Body of pancreas (tissue), 4 donors: Measurements from ENCODE around the gene ACTR1B. TPM values are rescaled to one million over a fixed set of nuclear protein-coding genes. Genes with fewer than 3 reads are reported as not detected.

ENCODE experiments used
- ATAC-seq: fragments of 150-250 bp; one replicate; pipeline ENCODE4 v1.9.1; 2016
- DNase-seq, 4 donors: peaks; one replicate each; pipeline ENCODE4 v3.0.0-alpha.2; 2019
- H3K27ac ChIP-seq, 4 donors: fragments of 200-600 bp; sonication (generic); 1 replicate in 3 of 4; 2 replicates in 1 of 4; pipeline versions ENCODE4 v1.5.1 to v1.6.1; 2016 to 2019; ENCODE audit warnings: mild to moderate bottlenecking in 1 of 4, mixed read lengths in 1 of 4, moderate library complexity in 1 of 4
- H3K27me3 ChIP-seq, 2 donors: fragments of 200-600 bp; sonication (generic); one replicate each; pipeline ENCODE4 v1.6.0; 2016; ENCODE audit warnings: mild to moderate bottlenecking in 1 of 2
- H3K36me3 ChIP-seq, 2 donors: fragments of 200-600 bp; sonication (generic); replicated peaks in 1 of 2; 2 replicates each; pipeline ENCODE4 v1.5.1; 2016; ENCODE audit warnings: low read depth in 2 of 2; ENCODE audit not compliant: insufficient read depth in 1 of 2
- H3K4me1 ChIP-seq: fragments of 200-600 bp; sonication (generic); one replicate; pipeline ENCODE4 v1.6.0; 2016
- H3K4me3 ChIP-seq, 2 donors: fragments of 200-600 bp; sonication (generic); 1 replicate in 1 of 2; 2 replicates in 1 of 2; pipeline ENCODE4 v1.5.1; 2016 to 2019
- H3K9me3 ChIP-seq, 3 donors: fragments of 200-600 bp; sonication (generic); 1 replicate in 2 of 3; 2 replicates in 1 of 3; pipeline ENCODE4 v1.5.1; 2016
- POLR2A ChIP-seq, 3 donors: fragments of 450-650 bp; IDR thresholded peaks; one replicate each; pipeline ENCODE4 v1.6.1; 2016; ENCODE audit warnings: antibody characterized with exemption in 3 of 3, mild to moderate bottlenecking in 2 of 3
- WGBS, 2 donors: methylation state at CpG; one replicate each; pipeline ENCODE4 v1.1.5; 2017; 5-methylcytosine and 5-hydroxymethylcytosine counted together
- intact Hi-C: fragments of 100-400 bp; cut with DNase I; formaldehyde crosslinking; loops from one replicate; pipeline ENCODE4 v1.15.1; 2023
- total RNA-seq, 2 donors: library from RNA; depleted of rRNA; stranded (reverse); fragments of >200 nt; gene quantifications; one replicate each; pipeline ENCODE4 v1.1.0, GENCODE V29; 2016
- TF ChIP-seq, protein P1 (sequence below), 7 experiments: fragments of 450-650 bp in 4 of 7; fragments of 200-600 bp in 3 of 7; sonication (generic) in 3 of 7; IDR thresholded peaks; one replicate each; pipeline ENCODE4 v1.5.1; 2016 to 2019; ENCODE audit warnings: antibody characterized with exemption in 7 of 7

The ACTR1B gene
- total RNA-seq, 2 donors from 2014 or later = 57.6 to 74.2 TPM

DNA sequence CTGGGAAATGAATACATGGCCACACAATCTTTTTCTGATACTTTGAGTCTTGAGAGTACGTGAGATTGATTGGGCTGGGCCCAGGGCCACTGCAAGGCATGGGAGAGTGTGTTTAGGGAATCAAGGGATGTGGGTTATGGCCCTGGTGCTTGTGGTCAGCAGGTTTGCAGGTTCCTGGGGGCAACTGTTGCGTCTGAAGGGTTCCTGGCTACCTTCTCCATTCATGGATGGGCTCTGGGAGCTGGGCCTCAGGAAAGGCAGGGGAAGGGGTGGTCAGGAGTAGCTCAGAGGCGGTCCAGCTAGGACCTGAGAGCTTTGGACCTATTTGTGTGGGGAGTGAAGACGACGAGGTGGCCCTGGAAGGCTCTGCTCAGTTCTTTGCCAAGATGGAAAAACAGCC is 41.1 kb upstream of the ACTR1B start:
- 86 to 91% methylated on average over 5 of the region's 5 CpGs for WGBS, 2 donors
- no peaks in the 10 kb centered on the region for H3K9me3 ChIP-seq
- H3K4me1 ChIP-seq = no peaks in the 10 kb centered on the region
- DNase-seq = no peak
- intact Hi-C loops = no loop called here
- H3K4me3 ChIP-seq = no peak overlapping the region
- H3K36me3 ChIP-seq = no peaks in the 10 kb centered on the region
- no peak for ATAC-seq
- no peaks in the 10 kb centered on the region for H3K27me3 ChIP-seq
- TF ChIP-seq, protein P1, sequence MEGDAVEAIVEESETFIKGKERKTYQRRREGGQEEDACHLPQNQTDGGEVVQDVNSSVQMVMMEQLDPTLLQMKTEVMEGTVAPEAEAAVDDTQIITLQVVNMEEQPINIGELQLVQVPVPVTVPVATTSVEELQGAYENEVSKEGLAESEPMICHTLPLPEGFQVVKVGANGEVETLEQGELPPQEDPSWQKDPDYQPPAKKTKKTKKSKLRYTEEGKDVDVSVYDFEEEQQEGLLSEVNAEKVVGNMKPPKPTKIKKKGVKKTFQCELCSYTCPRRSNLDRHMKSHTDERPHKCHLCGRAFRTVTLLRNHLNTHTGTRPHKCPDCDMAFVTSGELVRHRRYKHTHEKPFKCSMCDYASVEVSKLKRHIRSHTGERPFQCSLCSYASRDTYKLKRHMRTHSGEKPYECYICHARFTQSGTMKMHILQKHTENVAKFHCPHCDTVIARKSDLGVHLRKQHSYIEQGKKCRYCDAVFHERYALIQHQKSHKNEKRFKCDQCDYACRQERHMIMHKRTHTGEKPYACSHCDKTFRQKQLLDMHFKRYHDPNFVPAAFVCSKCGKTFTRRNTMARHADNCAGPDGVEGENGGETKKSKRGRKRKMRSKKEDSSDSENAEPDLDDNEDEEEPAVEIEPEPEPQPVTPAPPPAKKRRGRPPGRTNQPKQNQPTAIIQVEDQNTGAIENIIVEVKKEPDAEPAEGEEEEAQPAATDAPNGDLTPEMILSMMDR (IDR thresholded peaks at IDR 0.05) = no peak
- no peak for TF ChIP-seq POLR2A (IDR thresholded peaks at IDR 0.05)
- no peak overlapping the region for H3K27ac ChIP-seq

DNA sequence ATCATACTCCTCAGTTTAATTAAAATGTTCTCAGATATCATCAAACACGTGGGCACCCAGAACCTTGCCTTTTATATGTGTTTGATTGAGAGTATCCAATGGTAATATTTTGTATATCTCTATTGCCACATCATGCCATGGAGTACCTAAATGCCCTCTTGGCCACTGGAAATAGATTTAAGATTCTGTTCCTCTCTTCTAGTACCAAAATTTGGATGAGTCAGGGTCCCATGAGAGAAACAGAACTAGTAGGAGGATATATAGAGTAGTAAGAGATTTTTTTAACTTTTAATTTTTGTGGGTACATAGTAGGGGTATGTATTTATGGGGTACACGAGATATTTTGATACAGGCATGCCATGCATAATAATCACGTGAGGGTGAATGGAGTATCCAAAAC is 39.9 kb upstream of the ACTR1B start:
- Histone ChIP-seq H3K36me3 (no peaks in the 10 kb centered on the region), H3K4me1 (no peaks in the 10 kb centered on the region), H3K27ac (no peak overlapping the region), H3K27me3 (no peaks in the 10 kb centered on the region), H3K9me3 (no peaks in the 10 kb centered on the region), H3K4me3 (no peak overlapping the region)
- DNase-seq = no peak
- TF ChIP-seq, protein P1 (IDR thresholded peaks at IDR 0.05) = no peak
- TF ChIP-seq POLR2A (IDR thresholded peaks at IDR 0.05) = no peak
- ATAC-seq = no peak
- intact Hi-C loops = no loop called here
- WGBS, 2 donors = 47 to 55% methylated on average over 3 of the region's 3 CpGs

DNA sequence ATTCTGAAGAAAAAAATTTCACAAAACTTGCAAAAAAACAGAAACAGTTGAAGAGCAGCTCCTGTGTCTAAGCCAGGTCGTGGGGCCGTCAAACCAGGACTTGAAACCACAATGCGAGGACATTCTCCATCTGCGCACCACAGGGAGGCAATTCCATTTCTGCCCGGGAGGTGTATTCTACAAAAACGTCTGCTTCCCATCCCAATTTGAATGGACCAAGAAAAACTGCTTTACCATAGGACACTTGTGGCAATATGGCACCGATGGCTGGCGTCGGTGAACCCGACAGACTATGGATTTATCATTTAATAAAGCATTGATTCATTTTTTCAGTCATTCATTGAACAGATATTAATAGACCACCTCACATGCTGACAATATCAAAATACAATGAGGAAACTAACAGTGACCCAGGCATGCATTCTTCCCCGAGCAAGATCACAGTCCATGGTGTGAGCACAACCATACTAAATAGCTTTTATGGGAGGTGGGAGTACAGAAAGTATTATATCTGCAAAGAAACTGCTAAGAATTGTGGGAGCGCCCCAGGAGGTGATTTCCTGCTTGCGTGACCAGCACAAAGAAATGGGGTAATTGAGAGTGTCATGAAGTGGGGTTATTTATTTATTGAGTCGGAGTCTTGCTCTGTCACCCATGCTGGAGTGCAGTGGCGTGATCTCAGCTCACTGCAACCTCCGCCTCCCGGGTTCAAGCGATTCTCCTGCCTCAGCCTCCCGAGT is 39.1 kb upstream of the ACTR1B start:
- no peaks in the 10 kb centered on the region for H3K9me3 ChIP-seq
- no peaks in the 10 kb centered on the region for H3K4me1 ChIP-seq
- no peaks in the 10 kb centered on the region for H3K36me3 ChIP-seq
- DNase-seq (no peak), ATAC-seq (no peak)
- TF ChIP-seq, protein P1 (IDR thresholded peaks at IDR 0.05) = no peak
- no peak for TF ChIP-seq POLR2A (IDR thresholded peaks at IDR 0.05)
- no peaks in the 10 kb centered on the region for H3K27me3 ChIP-seq
- no peak overlapping the region for H3K4me3 ChIP-seq
- WGBS, 2 donors = 78 to 81% methylated on average over 18 to 19 of the region's 19 CpGs
- intact Hi-C loops = no loop called here
- no peak overlapping the region for H3K27ac ChIP-seq

DNA sequence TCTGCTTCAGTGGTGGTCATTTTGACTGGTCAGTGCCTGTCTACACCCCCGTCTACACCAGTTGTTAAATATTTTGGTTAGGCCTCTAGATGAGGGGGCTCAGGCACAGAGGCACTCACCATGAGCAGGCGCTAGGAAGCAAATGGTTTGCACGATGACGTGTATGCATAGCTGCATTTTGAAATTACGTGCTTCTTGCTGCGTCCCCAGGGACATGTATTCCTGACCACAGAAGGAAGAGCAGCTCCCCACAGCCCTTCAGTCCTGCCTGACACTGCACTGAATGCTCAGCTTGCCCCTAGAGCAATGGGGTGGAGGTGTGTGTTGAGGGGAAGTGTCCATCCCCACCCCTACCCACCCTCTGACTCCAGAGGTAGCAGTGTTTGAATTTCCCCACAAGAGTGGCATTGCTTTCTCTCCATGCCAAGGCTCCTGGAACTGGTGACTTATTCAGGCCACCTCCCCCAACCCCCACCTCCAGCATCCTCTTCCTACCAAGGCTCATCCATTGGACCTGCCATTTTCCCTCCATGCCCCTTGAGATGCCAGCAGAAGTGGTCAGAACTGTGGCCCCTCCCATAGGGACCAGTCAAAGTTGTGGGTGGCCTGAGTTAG is 38.1 kb upstream of the ACTR1B start:
- H3K9me3 ChIP-seq = no peaks in the 10 kb centered on the region
- intact Hi-C loops = no loop called here
- H3K27me3 ChIP-seq = no peaks in the 10 kb centered on the region
- no peak for DNase-seq
- no peaks in the 10 kb centered on the region for H3K36me3 ChIP-seq
- no peak for TF ChIP-seq POLR2A (IDR thresholded peaks at IDR 0.05)
- TF ChIP-seq, protein P1 (IDR thresholded peaks at IDR 0.05) = no peak
- peaks cover 3% of the 10 kb centered on the region for H3K4me1 ChIP-seq
- H3K4me3 ChIP-seq = no peak overlapping the region
- 79 to 86% methylated on average over 5 to 6 of the region's 6 CpGs for WGBS, 2 donors
- no peak overlapping the region for H3K27ac ChIP-seq
- ATAC-seq = no peak

DNA sequence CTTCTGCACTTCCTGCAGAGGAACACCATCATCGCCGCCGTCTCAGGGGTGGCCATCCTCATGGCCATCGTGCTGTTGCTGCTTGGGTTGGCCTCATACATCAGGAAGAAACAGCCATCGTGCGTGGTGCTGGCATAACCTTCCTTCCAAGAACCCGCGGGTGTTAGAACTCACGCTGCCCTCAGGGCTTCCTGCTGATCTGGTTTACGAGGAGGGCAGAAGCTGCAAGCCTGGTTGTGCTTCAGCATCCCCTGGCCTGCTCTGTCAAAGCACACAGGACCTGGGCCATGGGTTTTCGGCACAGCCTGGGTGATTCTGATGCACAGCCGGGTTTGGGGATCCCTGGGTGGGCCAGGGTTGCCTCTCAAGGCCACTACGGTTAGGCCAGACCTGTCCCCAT is 37.3 kb upstream of the ACTR1B start:
- Histone ChIP-seq H3K27me3 (no peaks in the 10 kb centered on the region), H3K36me3 (no peaks in the 10 kb centered on the region), H3K4me3 (no peak overlapping the region), H3K4me1 (peaks cover 4% of the 10 kb centered on the region), H3K9me3 (no peaks in the 10 kb centered on the region), H3K27ac (no peak overlapping the region)
- intact Hi-C loops = no loop called here
- no peak for DNase-seq
- ATAC-seq = no peak
- 68 to 79% methylated on average over 8 to 13 of the region's 13 CpGs for WGBS, 2 donors
- TF ChIP-seq, protein P1 (IDR thresholded peaks at IDR 0.05) = no peak
- no peak for TF ChIP-seq POLR2A (IDR thresholded peaks at IDR 0.05)
